Measurements from ENCODE around the gene TRIM28. TPM values are rescaled to one million over a fixed set of nuclear protein-coding genes. Genes with fewer than 3 reads are reported as not detected.

TRIM28 gene
- polyA plus RNA-seq, 3 donors, result 16.2 to 234 (median 35.0) TPM

GRCh38 chr19:58572026-58572817 is 28.4 kb downstream of the TRIM28 start:
- peaks cover 14 to 31% of the 10 kb centered on the region in 2 donors for H3K36me3 Mint-ChIP-seq
- Histone ChIP-seq H3K79me2 (ENCODE audit: insufficient read depth, low read length) (peaks cover 15% of the 10 kb centered on the region), H4K20me1 (ENCODE audit: insufficient read depth, low read length) (no peaks in the 10 kb centered on the region), H3K4me1 (ENCODE audit: control insufficient read depth in 1 of 2, insufficient read depth in 2 of 2, low read length in 2 of 2) (peaks cover 32 to 37% of the 10 kb centered on the region in 2 donors), H3K4me2 (replicated peaks; ENCODE audit: extremely low read depth, low read length, poor library complexity, severe bottlenecking) (peak overlapping the region; percentile 76), H3K36me3 (replicated peaks in 1 of 2; ENCODE audit: control insufficient read depth in 1 of 2, insufficient read depth in 2 of 2, low read length in 2 of 2) (peaks cover 5 to 27% of the 10 kb centered on the region in 2 donors), H3K9ac (ENCODE audit: insufficient read depth, low read length, poor library complexity, severe bottlenecking) (peak overlapping the region; percentile 89), H3K27ac (ENCODE audit: low read depth in 1 of 2, low read length in 2 of 2) (peak overlapping the region; percentile 96 to 99), H3K9me3 (replicated peaks in 1 of 2; ENCODE audit: control insufficient read depth in 1 of 2, insufficient read depth in 1 of 2, low read length in 2 of 2) (no peaks in the 10 kb centered on the region), H3K4me3 (replicated peaks in 1 of 3; ENCODE audit: low read depth in 2 of 3, low read length in 3 of 3) (peak overlapping the region; percentile 58 to 82 (median 78)), H2AFZ (ENCODE audit: insufficient read depth, low read depth, low read length, poor library complexity, severe bottlenecking) (peak overlapping the region; percentile 81), H3K27me3 (ENCODE audit: control insufficient read depth in 2 of 2, insufficient read depth in 2 of 2, low read length in 2 of 2) (no peaks in the 10 kb centered on the region)
- 23% methylated on average over 20 of the region's 24 CpGs for WGBS (ENCODE audit: insufficient coverage)
- DNase-seq, result peak; percentile 63 to 85 (median 65)
- intact Hi-C loops (cut with micrococcal nuclease), result loop anchor here in 1 of 2 donors (2.0 kb wide), 1 partner anchor 53 kb away; the partner anchor contains the start of gene ZBTB45
- peak overlapping the region; percentile 99 to 100 for H3K4me3 Mint-ChIP-seq
- peaks cover 32% of the 10 kb centered on the region for H3K4me1 Mint-ChIP-seq
- no peak for TF ChIP-seq CTCF (IDR thresholded peaks at IDR 0.05)
- peaks cover 0 to 3% (median 0%) of the 10 kb centered on the region in 7 donors for H3K9me3 Mint-ChIP-seq
- H3K27me3 Mint-ChIP-seq (ENCODE audit: low read depth in 3 of 3), result peaks cover 0 to 6% (median 0%) of the 10 kb centered on the region in 3 donors
- H3K27ac Mint-ChIP-seq, result peak overlapping the region; percentile 100

- H3K9ac ChIP-seq (ENCODE audit: insufficient read depth, low read length, poor library complexity, severe bottlenecking), result peak within 1 kb of the TSS; percentile 89
- H3K27ac ChIP-seq (ENCODE audit: low read depth in 1 of 2, low read length in 2 of 2), result peak within 1 kb of the TSS; percentile 96 to 99
- TF ChIP-seq CTCF (IDR thresholded peaks at IDR 0.05), result no peak
- H3K4me1 ChIP-seq (ENCODE audit: control insufficient read depth in 1 of 2, insufficient read depth in 2 of 2, low read length in 2 of 2), result peaks cover 32 to 37% of the 10 kb centered on the region in 2 donors
- peaks cover 32% of the 10 kb centered on the region for H3K4me1 Mint-ChIP-seq
- WGBS (ENCODE audit: insufficient coverage), result under 1% methylated on average over 75 of the region's 75 CpGs
- H3K9me3 ChIP-seq (replicated peaks in 1 of 2; ENCODE audit: control insufficient read depth in 1 of 2, insufficient read depth in 1 of 2, low read length in 2 of 2), result no peaks in the 10 kb centered on the region
- no peaks in the 10 kb centered on the region for H4K20me1 ChIP-seq (ENCODE audit: insufficient read depth, low read length)
- H3K9me3 Mint-ChIP-seq, result peaks cover 0 to 3% (median 0%) of the 10 kb centered on the region in 7 donors
- peaks cover 3 to 23% of the 10 kb centered on the region in 2 donors for H3K36me3 ChIP-seq (replicated peaks in 1 of 2; ENCODE audit: control insufficient read depth in 1 of 2, insufficient read depth in 2 of 2, low read length in 2 of 2)
- H3K4me2 ChIP-seq (replicated peaks; ENCODE audit: extremely low read depth, low read length, poor library complexity, severe bottlenecking), result peak within 1 kb of the TSS; percentile 76
- intact Hi-C loops (cut with micrococcal nuclease), result loop anchor here in 1 of 2 donors (1.0 to 2.0 kb wide), 2 partner anchors 14 to 54 kb away; partner anchors contain the start of gene ZBTB45
- peak within 1 kb of the TSS; percentile 99 to 100 for H3K4me3 Mint-ChIP-seq
- peaks cover 0 to 6% (median 0%) of the 10 kb centered on the region in 3 donors for H3K27me3 Mint-ChIP-seq (ENCODE audit: low read depth in 3 of 3)
- no peaks in the 10 kb centered on the region for H3K27me3 ChIP-seq (ENCODE audit: control insufficient read depth in 2 of 2, insufficient read depth in 2 of 2, low read length in 2 of 2)
- peaks cover 20% of the 10 kb centered on the region for H3K79me2 ChIP-seq (ENCODE audit: insufficient read depth, low read length)
- peak within 1 kb of the TSS; percentile 100 for H3K27ac Mint-ChIP-seq
- H3K4me3 ChIP-seq (replicated peaks in 1 of 3; ENCODE audit: low read depth in 2 of 3, low read length in 3 of 3), result peak within 1 kb of the TSS; percentile 58 to 82 (median 78)
- peak; percentile 100 for DNase-seq
- H3K36me3 Mint-ChIP-seq, result peaks cover 13 to 25% of the 10 kb centered on the region in 2 donors
- H2AFZ ChIP-seq (ENCODE audit: insufficient read depth, low read depth, low read length, poor library complexity, severe bottlenecking), result peak within 1 kb of the TSS; percentile 81
Observed at GRCh38 chr19:58572818-58573657, 29.2 kb downstream of the TRIM28 start, which contains the start of gene MZF1. TSS of gene MZF1 (minus strand) at chr19:58573335. CDS start at chr19:58571389, 1,946 bp downstream.
